ENCODE measurements around the gene UBALD2. TPM values are rescaled to one million over a fixed set of nuclear protein-coding genes. Genes with fewer than 3 reads are reported as not detected.
"Not testable (repeated sequence)": the region's sequence is repeated elsewhere in the genome, so short reads cannot be mapped to it uniquely, and the experiment has no call there.

The UBALD2 gene
- total RNA-seq, 4 donors from 2014 or later: 6.1 to 8.8 (median 8.4) TPM

- Histone ChIP-seq H3K4me3 (peak overlapping the region; percentile 98), H3K36me3 (peaks cover 0 to 19% of the 10 kb centered on the region in 2 donors), H3K27me3 (no peaks in the 10 kb centered on the region), H3K9me3 (no peaks in the 10 kb centered on the region), H3K27ac (peak overlapping the region; percentile 90 to 98 (median 94)), H3K4me1 (peaks cover 0 to 72% (median 34%) of the 10 kb centered on the region in 3 donors)
- TF ChIP-seq POLR2A (IDR thresholded peaks at IDR 0.05) (peak in 1 of 2 donors; percentile 13), POLR2AphosphoS5 (IDR thresholded peaks at IDR 0.05) (peak; percentile 29), EP300 (IDR thresholded peaks at IDR 0.05) (no peak)
- TF ChIP-seq, protein P1, sequence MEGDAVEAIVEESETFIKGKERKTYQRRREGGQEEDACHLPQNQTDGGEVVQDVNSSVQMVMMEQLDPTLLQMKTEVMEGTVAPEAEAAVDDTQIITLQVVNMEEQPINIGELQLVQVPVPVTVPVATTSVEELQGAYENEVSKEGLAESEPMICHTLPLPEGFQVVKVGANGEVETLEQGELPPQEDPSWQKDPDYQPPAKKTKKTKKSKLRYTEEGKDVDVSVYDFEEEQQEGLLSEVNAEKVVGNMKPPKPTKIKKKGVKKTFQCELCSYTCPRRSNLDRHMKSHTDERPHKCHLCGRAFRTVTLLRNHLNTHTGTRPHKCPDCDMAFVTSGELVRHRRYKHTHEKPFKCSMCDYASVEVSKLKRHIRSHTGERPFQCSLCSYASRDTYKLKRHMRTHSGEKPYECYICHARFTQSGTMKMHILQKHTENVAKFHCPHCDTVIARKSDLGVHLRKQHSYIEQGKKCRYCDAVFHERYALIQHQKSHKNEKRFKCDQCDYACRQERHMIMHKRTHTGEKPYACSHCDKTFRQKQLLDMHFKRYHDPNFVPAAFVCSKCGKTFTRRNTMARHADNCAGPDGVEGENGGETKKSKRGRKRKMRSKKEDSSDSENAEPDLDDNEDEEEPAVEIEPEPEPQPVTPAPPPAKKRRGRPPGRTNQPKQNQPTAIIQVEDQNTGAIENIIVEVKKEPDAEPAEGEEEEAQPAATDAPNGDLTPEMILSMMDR (IDR thresholded peaks at IDR 0.05): peak in 1 of 4 experiments; percentile 7
- no CpG with 5 or more reads among the region's 76 CpGs for WGBS, 2 donors (ENCODE audit: low coverage in 1 of 2)
- ATAC-seq: no peak
These were observed 586 bp downstream of the UBALD2 start for GRCh38 chr17:76265624-76266243.

- peaks cover 0 to 79% (median 34%) of the 10 kb centered on the region in 3 donors for H3K4me1 ChIP-seq
- peak overlapping the region; percentile 90 to 98 (median 94) for H3K27ac ChIP-seq
- peaks cover 0 to 25% of the 10 kb centered on the region in 2 donors for H3K36me3 ChIP-seq
- WGBS, 2 donors (ENCODE audit: low coverage in 1 of 2): 0 to 7% methylated on average over 1 to 5 of the region's 12 CpGs
- no peak for TF ChIP-seq POLR2A (IDR thresholded peaks at IDR 0.05)
- no peak for TF ChIP-seq EP300 (IDR thresholded peaks at IDR 0.05)
- no peak for ATAC-seq
- H3K4me3 ChIP-seq: peak overlapping the region; percentile 98
- H3K27me3 ChIP-seq: no peaks in the 10 kb centered on the region
- H3K9me3 ChIP-seq: no peaks in the 10 kb centered on the region
These were observed 1.2 kb downstream of the UBALD2 start for GRCh38 chr17:76266244-76266938.

GRCh38 chr17:76267051-76267576 is 2.0 kb downstream of the UBALD2 start:
- Histone ChIP-seq H3K36me3 (peaks cover 0 to 27% of the 10 kb centered on the region in 2 donors), H3K27ac (peak overlapping the region in 3 of 4 donors; percentile 94 to 98 (median 95)), H3K4me3 (peak overlapping the region in 1 of 2 donors; percentile 98), H3K4me1 (peaks cover 0 to 85% (median 38%) of the 10 kb centered on the region in 3 donors), H3K9me3 (no peaks in the 10 kb centered on the region), H3K27me3 (no peaks in the 10 kb centered on the region)
- 74 to 100% methylated on average over 1 to 4 of the region's 4 CpGs for WGBS, 2 donors (ENCODE audit: low coverage in 1 of 2)
- no peak for ATAC-seq
- TF ChIP-seq, protein P1 (IDR thresholded peaks at IDR 0.05): no peak
- no peak for TF ChIP-seq POLR2A (IDR thresholded peaks at IDR 0.05)
- no peak for TF ChIP-seq POLR2AphosphoS5 (IDR thresholded peaks at IDR 0.05)
- no peak for TF ChIP-seq EP300 (IDR thresholded peaks at IDR 0.05)

- H3K27me3 ChIP-seq, H3K4me3 ChIP-seq, ATAC-seq, H3K9me3 ChIP-seq: not testable (repeated sequence)
- 91 to 92% methylated on average over 6 to 8 of the region's 13 CpGs for WGBS, 2 donors (ENCODE audit: low coverage in 1 of 2)
- Histone ChIP-seq H3K27ac (peak overlapping the region in 3 of 4 donors; percentile 59 to 94 (median 61)), H3K4me1 (peaks cover 0 to 85% (median 42%) of the 10 kb centered on the region in 3 donors), H3K36me3 (peaks cover 0 to 27% of the 10 kb centered on the region in 2 donors)
These were observed 2.4 kb downstream of the UBALD2 start for GRCh38 chr17:76267581-76268001.

DNA sequence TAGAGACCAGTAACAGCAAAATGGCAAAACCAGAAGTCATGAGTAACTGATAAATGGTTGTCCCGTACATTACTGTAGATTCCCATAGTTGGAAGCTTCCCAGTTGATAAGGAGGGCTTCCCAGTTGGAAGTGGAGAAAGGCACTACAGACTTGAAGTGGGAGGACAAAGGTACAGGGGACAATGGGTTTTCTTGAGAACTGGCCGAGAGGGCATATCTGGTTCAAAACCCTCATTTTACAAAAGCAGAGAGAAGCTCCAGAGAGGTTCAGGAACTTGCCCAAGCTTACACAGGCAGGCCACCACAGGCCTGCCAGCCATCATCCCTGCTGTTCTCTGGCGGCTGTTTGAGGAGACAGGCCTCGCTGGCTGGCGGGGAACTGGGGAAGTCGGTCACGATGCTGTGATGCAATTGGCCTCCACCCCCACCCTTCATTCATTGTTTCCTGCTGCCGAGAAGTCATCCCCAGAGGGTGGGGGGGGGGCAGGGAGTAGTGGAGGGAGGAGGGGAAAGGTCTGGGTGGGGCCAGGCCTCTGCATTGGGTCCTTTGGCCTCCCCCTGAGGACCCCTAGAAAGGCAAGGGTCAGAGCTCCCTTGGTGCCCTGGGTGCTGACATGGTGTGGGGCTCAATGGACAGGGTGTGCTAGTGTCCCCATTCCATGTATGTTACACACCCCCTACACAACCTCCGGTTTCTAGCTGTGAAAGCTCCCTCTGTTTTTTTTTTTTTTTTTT is 3.0 kb downstream of the UBALD2 start:
- H3K36me3 ChIP-seq: peaks cover 0 to 27% of the 10 kb centered on the region in 2 donors
- no peaks in the 10 kb centered on the region for H3K27me3 ChIP-seq
- peak overlapping the region in 1 of 2 donors; percentile 1 for H3K4me3 ChIP-seq
- H3K27ac ChIP-seq: peak overlapping the region in 3 of 4 donors; percentile 59 to 94 (median 61)
- peak; percentile 19 for ATAC-seq
- WGBS, 2 donors (ENCODE audit: low coverage in 1 of 2): 45 to 50% methylated on average over 3 of the region's 9 CpGs
- no peaks in the 10 kb centered on the region for H3K9me3 ChIP-seq
- peaks cover 0 to 85% (median 43%) of the 10 kb centered on the region in 3 donors for H3K4me1 ChIP-seq
- TF ChIP-seq EP300 (IDR thresholded peaks at IDR 0.05): no peak
- TF ChIP-seq POLR2AphosphoS5 (IDR thresholded peaks at IDR 0.05): peak; percentile 68
